ENCODE results near the gene ANXA1.

The ANXA1 gene

GRCh38 chr9:73138516-73138915 lies 13.1 kb upstream of the ANXA1 start:
- H3K4me3 ChIP-seq (ENCODE audit: low read depth in 1 of 2, low read length in 1 of 2), result no peak overlapping the region
- peaks cover 16 to 19% of the 10 kb centered on the region in 2 experiments for H3K4me1 ChIP-seq (ENCODE audit: control insufficient read depth in 1 of 2, insufficient read depth in 1 of 2, low read depth in 1 of 2, low read length in 1 of 2)
- no peaks in the 10 kb centered on the region for H3K36me3 ChIP-seq
- H3K9me3 ChIP-seq, result no peaks in the 10 kb centered on the region
- H3K27ac ChIP-seq, result no peak overlapping the region
- H3K27me3 ChIP-seq, result no peaks in the 10 kb centered on the region
- TF ChIP-seq CTCF (IDR thresholded peaks at IDR 0.05), result no peak

- no peaks in the 10 kb centered on the region for H3K9me3 ChIP-seq
- H3K36me3 ChIP-seq, result no peaks in the 10 kb centered on the region
- no peak overlapping the region for H3K27ac ChIP-seq
- peaks cover 35 to 38% of the 10 kb centered on the region in 2 experiments for H3K4me1 ChIP-seq (ENCODE audit: control insufficient read depth in 1 of 2, insufficient read depth in 1 of 2, low read depth in 1 of 2, low read length in 1 of 2)
- H3K4me3 ChIP-seq (ENCODE audit: low read depth in 1 of 2, low read length in 1 of 2), result no peak overlapping the region
- H3K27me3 ChIP-seq, result no peaks in the 10 kb centered on the region
- no peak for TF ChIP-seq CTCF (IDR thresholded peaks at IDR 0.05)
These were observed 10.4 kb upstream of the ANXA1 start for GRCh38 chr9:73141282-73141681.

GRCh38 chr9:73143711-73144328 lies 7.8 kb upstream of the ANXA1 start:
- Histone ChIP-seq H3K4me3 (ENCODE audit: low read depth in 1 of 2, low read length in 1 of 2) (no peak overlapping the region), H3K9me3 (no peaks in the 10 kb centered on the region), H3K36me3 (no peaks in the 10 kb centered on the region), H3K27ac (peak overlapping the region; percentile 68), H3K4me1 (ENCODE audit: control insufficient read depth in 1 of 2, insufficient read depth in 1 of 2, low read depth in 1 of 2, low read length in 1 of 2) (peaks cover 54 to 57% of the 10 kb centered on the region in 2 experiments), H3K27me3 (no peaks in the 10 kb centered on the region)
- no peak for TF ChIP-seq CTCF (IDR thresholded peaks at IDR 0.05)

GRCh38 chr9:73146111-73146815 lies 5.4 kb upstream of the ANXA1 start:
- H3K4me3 ChIP-seq (ENCODE audit: low read depth in 1 of 2, low read length in 1 of 2), result no peak overlapping the region
- TF ChIP-seq CTCF (IDR thresholded peaks at IDR 0.05), result no peak

GRCh38 chr9:73148447-73148937 lies 3.2 kb upstream of the ANXA1 start:
- TF ChIP-seq CTCF (IDR thresholded peaks at IDR 0.05), result no peak
- Histone ChIP-seq H3K4me3 (ENCODE audit: low read depth in 1 of 2, low read length in 1 of 2) (no peak overlapping the region), H3K9me3 (no peaks in the 10 kb centered on the region), H3K27ac (peak overlapping the region; percentile 58), H3K27me3 (no peaks in the 10 kb centered on the region), H3K36me3 (no peaks in the 10 kb centered on the region), H3K4me1 (ENCODE audit: control insufficient read depth in 1 of 2, insufficient read depth in 1 of 2, low read depth in 1 of 2, low read length in 1 of 2) (peaks cover 98% of the 10 kb centered on the region in 2 experiments)

More at GRCh38 chr9:73146111-73146815, 5.4 kb upstream of the ANXA1 start:
- no peaks in the 10 kb centered on the region for H3K27me3 ChIP-seq
- peaks cover 79 to 81% of the 10 kb centered on the region in 2 experiments for H3K4me1 ChIP-seq (ENCODE audit: control insufficient read depth in 1 of 2, insufficient read depth in 1 of 2, low read depth in 1 of 2, low read length in 1 of 2)
- no peaks in the 10 kb centered on the region for H3K36me3 ChIP-seq
- no peaks in the 10 kb centered on the region for H3K9me3 ChIP-seq
- H3K27ac ChIP-seq, result peak overlapping the region; percentile 57

All from neutrophil (primary cell).